GM12874 (cell line): ENCODE measurements around the gene EGFR.

Source experiments
- TF ChIP-seq, protein P1 (sequence below): IDR thresholded peaks from 2 replicates; pipeline ENCODE4 v1.5.1; 2011; ENCODE audit warnings: low read depth, mild to moderate bottlenecking, control low read depth, low read length, moderate library complexity; ENCODE audit not compliant: insufficient read depth

The EGFR gene

DNA sequence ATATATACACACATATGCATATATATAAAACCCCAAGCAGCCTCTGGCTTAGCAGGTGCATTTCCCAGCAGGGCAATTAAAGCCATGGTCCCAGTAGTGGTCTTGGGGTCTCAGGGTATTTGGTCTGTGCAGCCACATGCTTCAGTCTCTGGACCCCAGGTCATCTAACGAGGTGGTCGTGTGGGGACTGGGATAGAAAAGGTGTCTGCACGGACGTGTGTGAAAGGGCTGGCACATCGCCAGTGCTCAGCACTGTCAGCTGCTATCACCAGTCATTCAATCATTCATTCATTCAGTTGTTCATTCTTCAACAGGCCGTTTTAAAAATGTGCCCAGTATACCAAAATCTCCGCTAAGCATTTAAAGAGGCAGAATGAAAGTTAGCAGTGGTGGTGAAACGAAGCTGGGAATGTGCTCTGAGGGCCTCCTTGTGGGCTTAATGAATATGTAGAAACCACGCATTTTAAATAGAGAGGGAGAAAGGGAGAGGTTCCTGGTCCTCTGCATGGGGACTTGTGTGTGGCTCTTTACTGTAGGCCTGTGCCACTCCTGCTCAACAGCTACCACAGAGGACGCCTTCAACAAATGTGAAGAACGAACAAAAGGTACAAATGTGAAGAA is 170.4 kb downstream of the EGFR start:
- TF ChIP-seq, protein P1, sequence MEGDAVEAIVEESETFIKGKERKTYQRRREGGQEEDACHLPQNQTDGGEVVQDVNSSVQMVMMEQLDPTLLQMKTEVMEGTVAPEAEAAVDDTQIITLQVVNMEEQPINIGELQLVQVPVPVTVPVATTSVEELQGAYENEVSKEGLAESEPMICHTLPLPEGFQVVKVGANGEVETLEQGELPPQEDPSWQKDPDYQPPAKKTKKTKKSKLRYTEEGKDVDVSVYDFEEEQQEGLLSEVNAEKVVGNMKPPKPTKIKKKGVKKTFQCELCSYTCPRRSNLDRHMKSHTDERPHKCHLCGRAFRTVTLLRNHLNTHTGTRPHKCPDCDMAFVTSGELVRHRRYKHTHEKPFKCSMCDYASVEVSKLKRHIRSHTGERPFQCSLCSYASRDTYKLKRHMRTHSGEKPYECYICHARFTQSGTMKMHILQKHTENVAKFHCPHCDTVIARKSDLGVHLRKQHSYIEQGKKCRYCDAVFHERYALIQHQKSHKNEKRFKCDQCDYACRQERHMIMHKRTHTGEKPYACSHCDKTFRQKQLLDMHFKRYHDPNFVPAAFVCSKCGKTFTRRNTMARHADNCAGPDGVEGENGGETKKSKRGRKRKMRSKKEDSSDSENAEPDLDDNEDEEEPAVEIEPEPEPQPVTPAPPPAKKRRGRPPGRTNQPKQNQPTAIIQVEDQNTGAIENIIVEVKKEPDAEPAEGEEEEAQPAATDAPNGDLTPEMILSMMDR: no peak

DNA sequence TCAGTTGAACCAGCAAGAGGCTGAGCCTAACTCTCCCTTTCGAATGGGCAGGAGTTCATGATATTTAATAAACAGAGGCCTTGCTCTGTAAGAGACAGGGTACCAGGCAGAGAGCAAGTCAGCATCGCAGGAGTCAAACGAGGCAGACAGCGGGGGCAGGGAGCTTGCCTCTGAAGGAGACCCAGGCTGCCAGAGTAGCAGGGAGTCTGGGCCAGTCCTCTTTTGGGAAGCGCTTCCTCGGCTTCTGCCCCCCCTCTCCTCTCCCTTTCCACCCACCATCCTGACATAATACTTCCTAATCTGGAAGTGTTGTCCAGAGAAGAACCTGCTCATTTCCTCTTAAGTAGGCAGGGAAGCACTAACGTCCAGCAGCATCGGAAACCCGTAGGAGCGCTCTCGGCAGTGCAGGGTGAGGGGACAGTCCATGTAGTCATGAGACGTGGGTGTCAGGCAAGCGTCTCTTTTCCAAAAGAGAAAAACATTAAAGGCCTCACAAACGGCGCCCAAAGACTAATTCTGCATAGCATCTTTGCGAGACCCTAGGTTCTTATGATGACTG is 171.1 kb downstream of the EGFR start:
- TF ChIP-seq, protein P1: no peak

DNA sequence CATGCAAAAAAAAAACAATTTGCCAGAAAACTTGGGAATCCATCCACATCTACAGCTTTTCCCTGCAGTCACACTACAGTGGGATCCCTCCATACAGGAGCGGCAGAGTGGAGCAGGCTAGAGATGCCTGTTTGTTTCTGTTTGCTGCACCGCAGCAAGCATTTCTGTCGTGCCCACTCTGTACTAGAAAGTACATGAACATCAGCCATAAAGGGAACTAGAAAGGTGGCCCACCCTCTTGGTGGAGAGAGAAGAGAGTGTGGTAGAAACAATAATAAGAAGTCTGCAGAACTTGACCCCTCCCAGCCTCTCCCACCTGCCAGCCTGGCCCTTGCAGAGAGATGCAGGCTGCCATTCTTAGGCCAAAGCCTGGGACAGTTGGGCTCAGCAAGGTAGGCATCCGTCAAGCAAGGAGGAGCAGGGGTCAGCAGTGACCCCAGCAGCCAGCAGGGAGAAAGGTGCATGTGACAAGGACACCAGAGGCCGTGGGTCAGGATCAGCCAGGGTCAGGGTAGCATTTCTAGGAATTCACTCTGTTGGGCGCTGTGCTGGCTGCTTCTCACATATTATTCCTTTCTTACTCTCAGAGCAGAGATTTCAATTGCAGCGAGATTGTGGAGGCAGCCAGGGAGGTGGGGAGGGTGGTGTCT is 171.8 kb downstream of the EGFR start:
- TF ChIP-seq, protein P1: no peak

DNA sequence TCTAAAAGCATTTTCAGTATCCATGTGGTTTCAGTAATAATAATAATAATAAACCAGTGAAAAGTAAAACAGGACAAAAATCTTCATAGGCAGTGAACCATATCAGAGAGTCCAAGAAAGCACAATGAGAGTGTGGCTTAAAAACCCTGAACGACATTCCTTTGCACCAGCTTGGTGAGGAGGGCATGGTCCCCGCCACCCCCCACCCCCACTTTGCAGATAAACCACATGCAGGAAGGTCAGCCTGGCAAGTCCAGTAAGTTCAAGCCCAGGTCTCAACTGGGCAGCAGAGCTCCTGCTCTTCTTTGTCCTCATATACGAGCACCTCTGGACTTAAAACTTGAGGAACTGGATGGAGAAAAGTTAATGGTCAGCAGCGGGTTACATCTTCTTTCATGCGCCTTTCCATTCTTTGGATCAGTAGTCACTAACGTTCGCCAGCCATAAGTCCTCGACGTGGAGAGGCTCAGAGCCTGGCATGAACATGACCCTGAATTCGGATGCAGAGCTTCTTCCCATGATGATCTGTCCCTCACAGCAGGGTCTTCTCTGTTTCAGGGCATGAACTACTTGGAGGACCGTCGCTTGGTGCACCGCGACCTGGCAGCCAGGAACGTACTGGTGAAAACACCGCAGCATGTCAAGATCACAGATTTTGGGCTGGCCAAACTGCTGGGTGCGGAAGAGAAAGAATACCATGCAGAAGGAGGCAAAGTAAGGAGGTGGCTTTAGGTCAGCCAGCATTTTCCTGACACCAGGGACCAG is 172.5 kb downstream of the EGFR start:
- TF ChIP-seq, protein P1: no peak

DNA sequence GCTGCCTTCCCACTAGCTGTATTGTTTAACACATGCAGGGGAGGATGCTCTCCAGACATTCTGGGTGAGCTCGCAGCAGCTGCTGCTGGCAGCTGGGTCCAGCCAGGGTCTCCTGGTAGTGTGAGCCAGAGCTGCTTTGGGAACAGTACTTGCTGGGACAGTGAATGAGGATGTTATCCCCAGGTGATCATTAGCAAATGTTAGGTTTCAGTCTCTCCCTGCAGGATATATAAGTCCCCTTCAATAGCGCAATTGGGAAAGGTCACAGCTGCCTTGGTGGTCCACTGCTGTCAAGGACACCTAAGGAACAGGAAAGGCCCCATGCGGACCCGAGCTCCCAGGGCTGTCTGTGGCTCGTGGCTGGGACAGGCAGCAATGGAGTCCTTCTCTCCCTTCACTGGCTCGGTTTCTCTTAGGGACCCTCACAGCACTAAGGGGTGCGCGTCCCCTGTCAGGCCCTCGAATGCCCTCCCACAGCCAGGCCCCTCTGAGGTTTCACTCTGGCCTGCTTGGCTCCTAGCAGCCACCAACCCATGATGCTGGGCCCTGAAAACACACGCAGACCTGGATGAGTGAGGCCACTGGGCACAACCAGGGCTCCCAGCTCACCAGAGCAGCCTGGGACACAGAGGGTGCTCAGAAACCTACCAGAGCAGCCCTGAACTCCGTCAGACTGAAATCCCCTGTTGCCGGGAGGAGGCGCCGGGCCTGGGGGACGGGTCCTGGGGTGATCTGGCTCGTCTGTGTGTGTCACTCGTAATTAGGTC is 173.3 kb downstream of the EGFR start:
- TF ChIP-seq, protein P1: no peak

DNA sequence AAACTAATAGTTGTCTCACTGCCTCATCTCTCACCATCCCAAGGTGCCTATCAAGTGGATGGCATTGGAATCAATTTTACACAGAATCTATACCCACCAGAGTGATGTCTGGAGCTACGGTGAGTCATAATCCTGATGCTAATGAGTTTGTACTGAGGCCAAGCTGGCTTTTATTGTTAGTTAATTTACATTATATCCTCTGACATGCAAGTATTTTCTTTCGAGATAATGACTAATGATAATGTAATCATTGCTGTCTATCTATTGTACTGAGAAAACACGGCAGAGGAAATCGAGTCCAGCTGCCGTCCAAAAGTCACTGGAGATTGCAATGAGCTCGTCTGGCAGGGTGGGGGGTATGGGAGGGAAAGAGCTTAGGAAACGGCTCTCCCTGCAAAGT is 173.9 kb downstream of the EGFR start:
- TF ChIP-seq, protein P1: no peak
